Measurements from ENCODE around the gene KIF3B.
A peak's percentile ranks its signal among the peaks of the same experiment; 100 is the strongest.
"Not testable (repeated sequence)": the region's sequence is repeated elsewhere in the genome, so short reads cannot be mapped to it uniquely, and the experiment has no call there.

Gene KIF3B

DNA sequence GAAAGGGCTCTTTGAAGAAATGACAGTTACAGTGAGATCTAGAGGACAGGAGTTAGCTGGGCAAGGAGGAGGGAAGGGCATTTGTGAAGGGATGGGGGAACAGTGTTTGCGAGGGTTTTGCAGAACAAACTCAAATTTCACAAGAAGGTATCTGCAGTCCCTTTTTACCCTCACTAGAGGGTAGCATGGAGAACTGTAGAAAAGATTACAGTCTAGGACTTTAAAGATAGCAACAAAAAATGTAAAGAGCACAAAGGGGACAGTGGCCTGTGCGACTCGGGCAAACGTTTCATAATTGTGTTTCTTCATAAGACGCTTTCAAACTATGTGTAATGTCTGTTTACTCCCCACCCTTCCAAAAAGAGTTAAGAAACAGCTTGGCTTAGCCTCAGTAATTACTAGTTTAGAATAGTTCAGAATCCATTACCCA is 59.5 kb downstream of the KIF3B start:
- Histone ChIP-seq H3K4me2 (peak overlapping the region; percentile 84), H3K27ac (peak overlapping the region; percentile 83), H3K4me1 (peaks cover 86% of the 10 kb centered on the region)

DNA sequence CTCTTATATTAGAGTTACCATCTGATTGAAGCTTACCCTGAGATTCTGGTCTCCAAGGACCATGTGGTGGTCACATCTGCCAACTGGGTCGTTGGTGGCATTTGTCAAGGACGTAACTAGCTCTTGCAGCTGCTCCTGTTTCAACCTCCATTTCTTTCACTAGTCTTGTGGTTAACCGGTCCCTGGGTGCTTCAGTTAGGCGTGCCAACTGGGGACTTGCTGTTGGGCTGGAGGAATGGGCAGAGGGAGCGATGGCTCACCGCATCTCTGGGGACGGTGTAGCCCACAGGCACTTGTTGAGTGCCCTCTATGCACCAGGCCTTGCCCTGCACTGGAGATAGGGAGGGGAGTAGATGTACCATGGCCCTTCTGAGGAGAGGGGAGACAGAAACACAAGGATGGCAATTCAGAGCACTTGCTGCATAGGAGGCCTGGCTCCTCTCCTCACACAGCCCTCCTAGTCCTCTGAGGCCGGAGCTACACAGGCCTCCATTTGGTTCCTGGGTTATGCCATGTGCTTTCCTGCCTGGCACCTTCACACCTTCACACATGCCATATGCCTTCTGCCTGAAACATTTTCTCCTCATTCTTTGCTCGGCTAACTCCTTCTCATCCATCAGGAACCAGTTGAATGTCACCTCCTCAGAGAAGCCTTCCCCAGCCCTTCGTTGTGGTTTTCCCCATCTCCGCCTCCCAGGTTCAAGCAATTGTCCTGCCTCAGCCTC is 60.6 kb downstream of the KIF3B start:
- Histone ChIP-seq H3K9ac (peak overlapping the region; percentile 63), H3K4me1 (peaks cover 75% of the 10 kb centered on the region), H3K4me3 (peak overlapping the region; percentile 34; the same call in 1 of the 2 replicates), H3K36me3 (no peaks in the 10 kb centered on the region), H4K20me1 (no peaks in the 10 kb centered on the region), H3K27ac (peak overlapping the region; percentile 83), H3K27me3 (no peaks in the 10 kb centered on the region), H3K9me3 (no peaks in the 10 kb centered on the region), H3K4me2 (peak overlapping the region; percentile 84)
- TF ChIP-seq Cebpa-rat (IDR thresholded peaks at IDR 0.05), result no peak; the same call in 1 of the 2 replicates

More for the DNA sequence above, 59.5 kb downstream of the KIF3B start:
- peak overlapping the region; percentile 63 for H3K9ac ChIP-seq
- H3K36me3 ChIP-seq, result peaks cover 10% of the 10 kb centered on the region; the same call in 1 of the 2 replicates
- H3K4me3 ChIP-seq, result no peak overlapping the region; the same call in 1 of the 2 replicates
- no peak for TF ChIP-seq Cebpa-rat (IDR thresholded peaks at IDR 0.05)
- no peaks in the 10 kb centered on the region for H3K9me3 ChIP-seq
- H3K27me3 ChIP-seq, result no peaks in the 10 kb centered on the region
- no peaks in the 10 kb centered on the region for H4K20me1 ChIP-seq

DNA sequence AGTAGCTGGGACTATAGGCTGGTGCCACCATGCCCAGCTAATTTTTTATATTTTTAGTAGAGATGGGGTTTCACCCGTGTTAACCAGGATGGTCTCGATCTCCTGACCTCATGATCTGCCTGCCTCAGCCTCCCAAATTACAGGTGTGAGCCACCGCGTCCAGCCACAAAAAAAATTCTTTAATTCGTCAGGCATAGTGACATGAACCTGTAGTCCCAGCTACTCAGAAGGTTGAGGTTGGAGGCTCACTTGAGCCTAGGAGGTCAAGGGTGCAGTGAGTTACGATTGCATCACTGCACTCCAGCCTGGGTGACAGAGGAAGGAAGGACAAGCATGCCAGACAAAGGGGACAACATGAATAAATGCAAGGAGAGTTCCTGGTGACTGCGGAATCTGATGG is 61.2 kb downstream of the KIF3B start:
- no peaks in the 10 kb centered on the region for H4K20me1 ChIP-seq
- H3K9ac ChIP-seq, result peak overlapping the region; percentile 63
- TF ChIP-seq Cebpa-rat (IDR thresholded peaks at IDR 0.05), result 0 out of 2 replicates have a peak, but pooled peaks have one; percentile 17
- H3K27ac ChIP-seq, result peak overlapping the region; percentile 83
- H3K36me3 ChIP-seq, result no peaks in the 10 kb centered on the region
- H3K27me3 ChIP-seq, result no peaks in the 10 kb centered on the region
- H3K4me1 ChIP-seq, result peaks cover 72% of the 10 kb centered on the region
- H3K4me2 ChIP-seq, result peak overlapping the region; percentile 84
- 0 out of 2 replicates have a peak overlapping the region, but pooled peaks have one; percentile 34 for H3K4me3 ChIP-seq
- no peaks in the 10 kb centered on the region for H3K9me3 ChIP-seq

DNA sequence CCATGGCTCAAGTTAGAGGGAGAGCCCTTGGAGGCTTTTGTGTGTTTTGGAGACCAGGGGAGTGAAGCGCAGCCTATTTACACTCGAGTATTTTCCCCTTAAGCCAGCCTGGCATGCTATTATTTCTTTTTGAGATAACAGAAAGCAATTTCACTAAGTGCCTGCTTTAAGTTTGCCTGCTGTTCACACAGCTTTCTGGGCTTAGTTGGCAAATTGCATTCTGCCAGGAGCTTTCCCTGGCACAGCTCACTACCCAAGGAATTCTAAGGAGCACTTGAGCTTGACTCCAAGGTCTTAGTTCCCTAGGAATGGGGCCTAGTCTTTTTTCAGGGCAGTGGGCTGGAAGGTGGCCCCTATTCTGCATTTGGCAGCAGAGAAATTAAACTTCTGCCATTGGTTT is 61.7 kb downstream of the KIF3B start:
- Histone ChIP-seq H3K4me2 (peak overlapping the region; percentile 84), H3K27me3 (no peaks in the 10 kb centered on the region), H3K27ac (peak overlapping the region; percentile 83), H3K9me3 (no peaks in the 10 kb centered on the region), H4K20me1 (no peaks in the 10 kb centered on the region), H3K9ac (0 out of 2 replicates have a peak overlapping the region, but pooled peaks have one; percentile 1), H3K4me3 (no peak overlapping the region), H3K4me1 (peaks cover 67% of the 10 kb centered on the region), H3K36me3 (no peaks in the 10 kb centered on the region)
- 0 out of 2 replicates have a peak, but pooled peaks have one; percentile 1 for TF ChIP-seq Cebpa-rat (IDR thresholded peaks at IDR 0.05)

DNA sequence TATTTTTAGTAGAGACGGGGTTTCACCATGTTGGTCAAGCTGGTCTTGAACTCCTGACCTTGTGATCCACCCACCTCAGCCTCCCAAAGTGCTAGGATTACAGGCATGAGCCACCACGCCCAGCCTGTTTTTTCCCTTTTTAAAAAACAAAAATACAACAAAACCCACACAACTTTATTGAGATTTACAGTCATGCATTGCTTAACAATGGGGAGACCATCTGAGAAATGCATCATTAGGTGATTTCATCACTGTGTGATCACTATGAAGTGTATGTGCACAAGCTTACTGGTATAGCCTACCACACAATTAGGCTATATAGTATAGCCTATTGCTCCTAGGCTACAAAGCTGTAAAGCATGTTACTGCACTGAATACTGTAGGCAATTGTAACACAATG is 63.6 kb downstream of the KIF3B start:
- H4K20me1 ChIP-seq, H3K27ac ChIP-seq, H3K36me3 ChIP-seq, H3K9ac ChIP-seq, H3K4me3 ChIP-seq, H3K9me3 ChIP-seq, H3K27me3 ChIP-seq: not testable (repeated sequence)
- peak overlapping the region; percentile 84 for H3K4me2 ChIP-seq
- peaks cover 52% of the 10 kb centered on the region for H3K4me1 ChIP-seq

DNA sequence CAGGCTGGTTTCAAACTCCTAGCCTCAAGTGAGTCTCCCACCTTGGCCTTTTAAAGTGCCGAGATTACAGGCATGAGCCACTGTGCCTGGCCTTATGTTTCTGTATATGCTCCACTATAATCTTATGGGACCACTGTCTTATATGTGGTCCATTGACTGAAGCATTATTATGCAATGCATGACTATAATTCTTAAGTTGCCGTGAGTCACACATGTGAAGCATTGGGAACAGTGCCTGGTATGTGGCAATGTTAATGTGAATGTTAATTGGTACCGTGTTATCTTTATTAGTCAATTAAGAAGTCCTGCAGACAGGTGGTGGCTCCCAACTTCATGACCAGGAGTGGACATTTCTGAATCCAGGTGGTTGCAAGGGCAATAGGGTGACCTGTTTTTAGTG is 66.0 kb downstream of the KIF3B start:
- H3K36me3 ChIP-seq, result no peaks in the 10 kb centered on the region
- no peaks in the 10 kb centered on the region for H4K20me1 ChIP-seq
- H3K4me2 ChIP-seq, result no peak overlapping the region
- no peak for TF ChIP-seq Cebpa-rat (IDR thresholded peaks at IDR 0.05)
- H3K27me3 ChIP-seq, result no peaks in the 10 kb centered on the region
- no peak overlapping the region for H3K27ac ChIP-seq
- no peak overlapping the region for H3K4me3 ChIP-seq
- no peaks in the 10 kb centered on the region for H3K9me3 ChIP-seq
- peaks cover 28% of the 10 kb centered on the region for H3K4me1 ChIP-seq
- H3K9ac ChIP-seq, result no peak overlapping the region

DNA sequence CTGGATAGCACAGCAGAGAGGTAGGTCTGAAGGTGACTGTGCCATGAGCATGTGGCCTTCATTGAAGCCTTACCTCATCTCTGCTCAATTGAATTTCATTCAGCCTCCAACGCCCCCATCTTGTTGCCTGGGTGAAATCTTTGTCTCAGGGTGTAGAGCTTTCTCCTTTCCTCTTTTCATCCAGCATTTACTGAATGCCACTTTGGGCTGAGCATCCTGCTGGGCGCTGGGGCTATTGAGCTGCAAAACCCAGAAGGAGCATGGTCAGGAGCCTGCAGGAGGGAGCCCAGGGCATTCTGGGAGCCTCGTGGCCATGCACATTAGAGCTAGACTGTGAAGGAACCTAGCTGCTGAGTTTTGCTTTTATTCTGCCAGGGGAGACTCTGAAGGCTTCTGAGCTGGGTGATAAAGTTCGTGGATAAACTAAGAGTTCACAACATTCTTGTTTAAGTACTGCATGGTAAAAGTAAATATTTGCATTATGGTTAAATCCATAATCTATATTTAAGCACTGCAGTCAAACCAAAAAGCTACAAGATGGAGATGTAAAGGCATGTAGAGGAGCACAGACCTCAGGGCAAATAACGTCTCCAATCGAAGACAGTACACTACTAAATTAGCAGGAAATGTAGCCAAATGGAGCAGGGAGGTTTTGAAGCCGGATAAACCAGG is 67.5 kb downstream of the KIF3B start:
- Histone ChIP-seq H3K9ac (no peak overlapping the region), H3K9me3 (no peaks in the 10 kb centered on the region), H4K20me1 (no peaks in the 10 kb centered on the region), H3K4me3 (no peak overlapping the region), H3K27me3 (no peaks in the 10 kb centered on the region), H3K27ac (no peak overlapping the region), H3K36me3 (no peaks in the 10 kb centered on the region), H3K4me2 (no peak overlapping the region), H3K4me1 (peaks cover 23% of the 10 kb centered on the region)
- no peak for TF ChIP-seq Cebpa-rat (IDR thresholded peaks at IDR 0.05)

DNA sequence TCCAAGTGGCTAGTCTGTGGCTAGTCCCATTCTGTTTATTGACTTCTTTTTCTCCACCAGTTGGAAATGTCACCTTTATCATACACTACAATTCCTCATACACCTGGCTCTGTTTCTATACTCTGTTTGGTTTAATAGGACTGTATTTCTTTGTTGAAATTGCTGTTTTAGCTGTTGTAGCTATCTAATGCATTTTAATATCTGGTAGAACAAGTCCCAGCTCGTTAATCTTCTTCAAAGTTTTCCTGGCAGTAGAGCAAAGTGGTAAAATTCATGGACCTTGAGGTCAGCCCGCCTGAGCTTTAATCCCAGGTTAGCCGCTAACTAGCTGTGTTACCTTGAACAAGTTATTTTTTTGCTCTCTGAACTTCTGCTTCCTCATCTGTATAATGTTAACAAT is 70.8 kb downstream of the KIF3B start:
- H3K4me3 ChIP-seq, result no peak overlapping the region
- no peaks in the 10 kb centered on the region for H3K9me3 ChIP-seq
- H3K4me1 ChIP-seq, result peaks cover 23% of the 10 kb centered on the region
- no peaks in the 10 kb centered on the region for H3K27me3 ChIP-seq
- H4K20me1 ChIP-seq, result no peaks in the 10 kb centered on the region
- TF ChIP-seq Cebpa-rat (IDR thresholded peaks at IDR 0.05), result no peak
- no peaks in the 10 kb centered on the region for H3K36me3 ChIP-seq
- H3K4me2 ChIP-seq, result no peak overlapping the region
- H3K9ac ChIP-seq, result no peak overlapping the region
- no peak overlapping the region for H3K27ac ChIP-seq

DNA sequence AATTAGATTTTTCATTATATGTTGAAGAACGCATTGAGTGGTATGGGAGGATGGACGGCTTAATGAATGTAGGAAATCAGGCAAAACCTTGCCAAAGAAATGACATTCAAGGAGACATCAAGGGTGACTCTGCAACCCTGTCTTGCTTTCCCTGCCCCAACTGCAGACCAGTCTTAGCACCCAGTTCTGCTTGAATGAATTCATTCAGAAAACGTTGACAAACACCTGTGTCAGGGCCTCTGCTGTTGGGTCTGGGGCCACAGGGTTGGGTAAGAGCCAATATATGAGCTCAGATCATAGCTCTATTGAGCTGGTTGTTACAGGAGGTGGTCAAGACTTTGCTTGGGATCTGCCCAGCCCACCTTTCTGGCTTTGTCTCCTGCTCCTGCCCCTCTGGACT is 73.0 kb downstream of the KIF3B start:
- Histone ChIP-seq H3K4me2 (peak overlapping the region; percentile 59), H4K20me1 (no peaks in the 10 kb centered on the region), H3K27ac (peak overlapping the region; percentile 11; the same call in 1 of the 2 replicates), H3K9me3 (no peaks in the 10 kb centered on the region), H3K36me3 (no peaks in the 10 kb centered on the region), H3K4me1 (peaks cover 23% of the 10 kb centered on the region), H3K4me3 (no peak overlapping the region), H3K27me3 (no peaks in the 10 kb centered on the region), H3K9ac (no peak overlapping the region; the same call in 1 of the 2 replicates)
- TF ChIP-seq Cebpa-rat (IDR thresholded peaks at IDR 0.05), result no peak

DNA sequence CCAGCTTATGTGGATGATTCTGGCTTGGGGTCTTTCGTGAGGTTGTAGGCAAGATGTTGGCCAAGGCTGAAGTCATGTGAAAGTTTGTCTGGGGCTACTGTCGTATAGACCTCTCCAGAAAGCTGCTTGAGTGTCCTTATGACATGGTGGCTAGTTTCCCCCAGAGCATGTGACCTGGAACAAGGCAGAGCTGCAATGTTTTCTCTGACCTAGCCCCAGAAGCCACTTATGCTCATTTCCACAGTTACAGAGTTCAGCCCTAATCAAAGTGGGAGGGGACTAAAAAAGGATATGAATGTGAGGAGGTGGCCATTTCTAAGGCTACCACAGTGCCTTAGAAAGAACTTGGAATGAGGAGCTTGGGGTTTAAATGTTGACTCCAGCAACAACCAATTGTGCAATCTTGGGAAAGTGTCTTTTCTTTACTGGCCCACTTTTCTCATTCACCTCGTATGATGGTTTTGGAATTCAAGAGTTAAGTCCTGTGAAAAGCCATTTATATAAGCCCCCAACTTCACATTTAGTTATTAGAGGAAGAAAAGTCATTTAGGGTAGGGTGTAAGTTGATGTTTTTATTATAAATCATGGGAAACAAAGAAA is 74.8 kb downstream of the KIF3B start:
- Histone ChIP-seq H3K4me2 (no peak overlapping the region), H3K36me3 (no peaks in the 10 kb centered on the region), H3K4me1 (peaks cover 34% of the 10 kb centered on the region), H4K20me1 (no peaks in the 10 kb centered on the region), H3K27me3 (no peaks in the 10 kb centered on the region), H3K4me3 (no peak overlapping the region), H3K27ac (no peak overlapping the region), H3K9ac (no peak overlapping the region), H3K9me3 (no peaks in the 10 kb centered on the region)
- TF ChIP-seq Cebpa-rat (IDR thresholded peaks at IDR 0.05), result 0 out of 2 replicates have a peak, but pooled peaks have one; percentile 31

All from BLaER1 (cell line).